GM06990 (cell line): ENCODE data around the gene CYP1A2.

ENCODE experiments used
- DNase-seq: peaks from one replicate; pipeline ENCODE4 v3.0.0-alpha.2; 2011; ENCODE audit not compliant: insufficient read length; ENCODE audit errors: extremely low read depth
- H3K27me3 ChIP-seq: replicated peaks from 2 replicates; pipeline ENCODE4 v1.6.0; 2011; ENCODE audit warnings: low read length; ENCODE audit not compliant: control insufficient read depth, insufficient read depth
- H3K36me3 ChIP-seq: 2 replicates; pipeline ENCODE4 v1.5.1; 2011; ENCODE audit warnings: low read length; ENCODE audit not compliant: control insufficient read depth, insufficient read depth
- H3K4me3 ChIP-seq: replicated peaks from 2 replicates; pipeline ENCODE4 v1.5.1; 2011; ENCODE audit warnings: low read depth, mild to moderate bottlenecking, control low read depth, low read length
- TF ChIP-seq, protein P1 (sequence below): IDR thresholded peaks from 2 replicates; pipeline ENCODE4 v1.5.1; 2011; ENCODE audit warnings: low read length, control low read depth, mild to moderate bottlenecking, inconsistent platforms; ENCODE audit not compliant: insufficient read depth, poor library complexity, severe bottlenecking

The CYP1A2 gene

GRCh38 chr15:74786551-74787165 is 38.0 kb downstream of the CYP1A2 start:
- Histone ChIP-seq H3K27me3 (no peaks in the 10 kb centered on the region), H3K36me3 (peaks cover 14% of the 10 kb centered on the region), H3K4me3 (peak overlapping the region; percentile 98)
- TF ChIP-seq, protein P1, sequence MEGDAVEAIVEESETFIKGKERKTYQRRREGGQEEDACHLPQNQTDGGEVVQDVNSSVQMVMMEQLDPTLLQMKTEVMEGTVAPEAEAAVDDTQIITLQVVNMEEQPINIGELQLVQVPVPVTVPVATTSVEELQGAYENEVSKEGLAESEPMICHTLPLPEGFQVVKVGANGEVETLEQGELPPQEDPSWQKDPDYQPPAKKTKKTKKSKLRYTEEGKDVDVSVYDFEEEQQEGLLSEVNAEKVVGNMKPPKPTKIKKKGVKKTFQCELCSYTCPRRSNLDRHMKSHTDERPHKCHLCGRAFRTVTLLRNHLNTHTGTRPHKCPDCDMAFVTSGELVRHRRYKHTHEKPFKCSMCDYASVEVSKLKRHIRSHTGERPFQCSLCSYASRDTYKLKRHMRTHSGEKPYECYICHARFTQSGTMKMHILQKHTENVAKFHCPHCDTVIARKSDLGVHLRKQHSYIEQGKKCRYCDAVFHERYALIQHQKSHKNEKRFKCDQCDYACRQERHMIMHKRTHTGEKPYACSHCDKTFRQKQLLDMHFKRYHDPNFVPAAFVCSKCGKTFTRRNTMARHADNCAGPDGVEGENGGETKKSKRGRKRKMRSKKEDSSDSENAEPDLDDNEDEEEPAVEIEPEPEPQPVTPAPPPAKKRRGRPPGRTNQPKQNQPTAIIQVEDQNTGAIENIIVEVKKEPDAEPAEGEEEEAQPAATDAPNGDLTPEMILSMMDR: no peak
- DNase-seq: peak; percentile 60

- Histone ChIP-seq H3K36me3 (peaks cover 14% of the 10 kb centered on the region), H3K27me3 (no peaks in the 10 kb centered on the region), H3K4me3 (peak overlapping the region; percentile 98)
- TF ChIP-seq, protein P1: peak; percentile 93
- DNase-seq: peak; percentile 94
Measured at GRCh38 chr15:74787251-74788041, 38.8 kb downstream of the CYP1A2 start.

GRCh38 chr15:74788042-74788682 is 39.5 kb downstream of the CYP1A2 start:
- no peak for DNase-seq
- TF ChIP-seq, protein P1: no peak

GRCh38 chr15:74788683-74789151 is 40.1 kb downstream of the CYP1A2 start:
- peak overlapping the region; percentile 98 for H3K4me3 ChIP-seq
- peak; percentile 89 for DNase-seq
- H3K27me3 ChIP-seq: no peaks in the 10 kb centered on the region
- peaks cover 16% of the 10 kb centered on the region for H3K36me3 ChIP-seq
- TF ChIP-seq, protein P1: no peak

More at GRCh38 chr15:74788042-74788682, 39.5 kb downstream of the CYP1A2 start:
- Histone ChIP-seq H3K4me3 (peak overlapping the region; percentile 98), H3K27me3 (no peaks in the 10 kb centered on the region), H3K36me3 (peaks cover 16% of the 10 kb centered on the region)

DNA sequence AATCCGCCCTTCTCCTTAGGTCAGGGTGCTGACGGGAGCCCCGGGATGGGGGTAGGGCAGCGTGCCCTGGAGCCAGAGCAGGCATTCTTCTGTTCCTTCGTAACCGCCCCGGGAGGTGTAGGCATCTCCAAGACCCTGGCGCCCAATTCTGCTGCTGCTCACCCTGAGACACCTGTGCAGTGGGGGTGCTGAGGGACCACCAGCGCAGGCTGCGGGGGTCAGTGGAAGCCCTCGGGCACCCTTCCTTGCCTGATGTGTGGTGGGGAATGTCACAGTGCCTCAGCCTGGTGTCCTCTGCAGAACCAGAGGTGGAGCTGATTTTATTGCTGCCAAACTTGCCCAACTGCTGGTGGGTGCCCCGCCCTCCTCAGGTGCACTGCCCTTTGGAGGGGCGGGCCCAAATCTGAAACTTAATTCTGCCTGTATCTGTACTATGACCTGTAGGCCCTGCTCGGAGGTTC is 40.6 kb downstream of the CYP1A2 start:
- TF ChIP-seq, protein P1: no peak
- no peak for DNase-seq
- Histone ChIP-seq H3K36me3 (peaks cover 16% of the 10 kb centered on the region), H3K27me3 (no peaks in the 10 kb centered on the region), H3K4me3 (peak overlapping the region; percentile 98)
